HG02840 (cell line): ENCODE results near the gene CHN2.

Experiments
- ATAC-seq: cut with Tn5 transposase; IDR thresholded peaks from one replicate; pipeline ENCODE4 v1.9.1; 2021; ENCODE audit warnings: mild to moderate bottlenecking, moderate library complexity, moderate number of reproducible peaks; ENCODE audit not compliant: unreplicated experiment, low FRiP score

CHN2 gene

GRCh38 chr7:29381206-29382094 is 186.9 kb downstream of the CHN2 start:
- no peak for ATAC-seq

- ATAC-seq = no peak
Measured at GRCh38 chr7:29384277-29384676, 189.7 kb downstream of the CHN2 start.

GRCh38 chr7:29385214-29385814 is 190.7 kb downstream of the CHN2 start:
- ATAC-seq = no peak

GRCh38 chr7:29386196-29386765 is 191.7 kb downstream of the CHN2 start:
- no peak for ATAC-seq

- ATAC-seq = no peak
Measured at GRCh38 chr7:29391262-29391661, 196.7 kb downstream of the CHN2 start.

GRCh38 chr7:29394321-29394720 is 199.7 kb downstream of the CHN2 start:
- ATAC-seq = no peak

- no peak for ATAC-seq
Measured at GRCh38 chr7:29396563-29396962, 202.0 kb downstream of the CHN2 start.

- no peak for ATAC-seq
Measured at GRCh38 chr7:29397398-29397797, 202.8 kb downstream of the CHN2 start.

GRCh38 chr7:29398011-29398410 is 203.4 kb downstream of the CHN2 start:
- ATAC-seq = no peak

- no peak for ATAC-seq
Measured at GRCh38 chr7:29400437-29400836, 205.9 kb downstream of the CHN2 start.

GRCh38 chr7:29401769-29402168 is 207.2 kb downstream of the CHN2 start:
- ATAC-seq = no peak

GRCh38 chr7:29405891-29406290 is 211.3 kb downstream of the CHN2 start:
- ATAC-seq = no peak

- ATAC-seq = no peak
Measured at GRCh38 chr7:29406366-29406765, 211.8 kb downstream of the CHN2 start.

- ATAC-seq = no peak
Measured at GRCh38 chr7:29408841-29409243, 214.3 kb downstream of the CHN2 start.

GRCh38 chr7:29410996-29411395 is 216.4 kb downstream of the CHN2 start:
- ATAC-seq = no peak

- ATAC-seq = no peak
Measured at GRCh38 chr7:29412912-29413311, 218.3 kb downstream of the CHN2 start.

GRCh38 chr7:29413626-29414136 is 219.1 kb downstream of the CHN2 start:
- no peak for ATAC-seq

GRCh38 chr7:29414216-29414615 is 219.6 kb downstream of the CHN2 start:
- no peak for ATAC-seq

- ATAC-seq = no peak
Measured at GRCh38 chr7:29415215-29415614, 220.6 kb downstream of the CHN2 start.

- ATAC-seq = no peak
Measured at GRCh38 chr7:29416276-29416937, 221.8 kb downstream of the CHN2 start.

GRCh38 chr7:29416938-29417305 is 222.3 kb downstream of the CHN2 start:
- no peak for ATAC-seq
